DOHH2 (cell line): ENCODE measurements around the gene TNRC6C.

Experiments
- H3F3A ChIP-seq: fragments of 200-600 bp; sonication (generic), shearing (Covaris generic); 2 replicates; pipeline ENCODE4 v1.6.0; 2016; ENCODE audit warnings: antibody characterized with exemption, mild to moderate bottlenecking; ENCODE audit not compliant: control insufficient read depth, insufficient read depth
- H3K27ac ChIP-seq: fragments of 200-600 bp; sonication (generic); 2 replicates; pipeline ENCODE4 v1.5.1; 2014; ENCODE audit warnings: low read depth, mild to moderate bottlenecking, low read length, moderate library complexity
- H3K27me3 ChIP-seq: fragments of 200-600 bp; sonication (generic); 2 replicates; pipeline ENCODE4 v1.6.1; 2014; ENCODE audit warnings: mild to moderate bottlenecking, low read length, mixed read lengths; ENCODE audit not compliant: control insufficient read depth
- H3K36me3 ChIP-seq: fragments of 200-600 bp; sonication (generic); 2 replicates; pipeline ENCODE4 v1.6.1; 2014; ENCODE audit warnings: mild to moderate bottlenecking, low read length, moderate library complexity, mixed read lengths; ENCODE audit not compliant: control insufficient read depth
- H3K4me1 ChIP-seq: fragments of 200-600 bp; sonication (generic); 2 replicates; pipeline ENCODE4 v1.6.1; 2014; ENCODE audit warnings: mild to moderate bottlenecking, low read length, mixed read lengths; ENCODE audit not compliant: control insufficient read depth
- H3K4me2 ChIP-seq: fragments of 200-600 bp; sonication (generic); 2 replicates; pipeline ENCODE4 v1.6.0; 2014; ENCODE audit warnings: mild to moderate bottlenecking, low read length, moderate library complexity
- H3K4me3 ChIP-seq: fragments of 200-600 bp; sonication (generic); 2 replicates; pipeline ENCODE4 v1.5.1; 2014; ENCODE audit warnings: mild to moderate bottlenecking, low read length, mixed read lengths
- H3K79me2 ChIP-seq: fragments of 200-600 bp; sonication (generic); 2 replicates; pipeline ENCODE4 v1.6.1; 2014; ENCODE audit warnings: mild to moderate bottlenecking, low read length, mixed read lengths; ENCODE audit not compliant: control insufficient read depth
- H3K9me2 ChIP-seq: fragments of 200-600 bp; sonication (generic); replicated peaks from 2 replicates; pipeline ENCODE4 v1.6.1; 2014; ENCODE audit warnings: mild to moderate bottlenecking, low read length, mixed read lengths; ENCODE audit not compliant: control insufficient read depth
- H3K9me3 ChIP-seq: fragments of 200-600 bp; sonication (generic); 2 replicates; pipeline ENCODE4 v1.6.1; 2014; ENCODE audit warnings: antibody characterized with exemption, low read length, mixed read lengths; ENCODE audit not compliant: control insufficient read depth, insufficient read depth
- H4K20me1 ChIP-seq: fragments of 200-600 bp; sonication (generic); 2 replicates; pipeline ENCODE4 v1.6.0; 2014; ENCODE audit warnings: low read depth, mild to moderate bottlenecking, antibody characterized with exemption, low read length, moderate library complexity; ENCODE audit not compliant: control insufficient read depth, insufficient read depth
- CTCF ChIP-seq: fragments of 200-600 bp; sonication (generic); IDR thresholded peaks from one replicate; pipeline ENCODE4 v1.5.1; 2014; ENCODE audit warnings: antibody characterized with exemption, mild to moderate bottlenecking, low read depth, low read length; ENCODE audit not compliant: poor library complexity, severe bottlenecking
- EZH2phosphoT487 ChIP-seq: fragments of 200-600 bp; sonication (generic); IDR thresholded peaks from 2 replicates; pipeline ENCODE4 v1.6.1; 2017; ENCODE audit warnings: borderline replicate concordance, mild to moderate bottlenecking, antibody characterized with exemption, low read length, moderate library complexity, mixed read lengths

Gene TNRC6C

GRCh38 chr17:77914385-77915254, 43.9 kb upstream of the TNRC6C start:
- Histone ChIP-seq H4K20me1 (no peaks in the 10 kb centered on the region), H3K4me2 (no peak overlapping the region), H3K79me2 (no peaks in the 10 kb centered on the region), H3K9me2 (no peaks in the 10 kb centered on the region), H3K27ac (no peak overlapping the region), H3K4me3 (no peak overlapping the region), H3K9me3 (no peaks in the 10 kb centered on the region), H3K4me1 (peaks cover 7% of the 10 kb centered on the region), H3K27me3 (peaks cover 35% of the 10 kb centered on the region), H3K36me3 (no peaks in the 10 kb centered on the region), H3F3A (no peaks in the 10 kb centered on the region; the same call in 1 of the 2 replicates)
- TF ChIP-seq CTCF (no peak), EZH2phosphoT487 (no peak)

- Histone ChIP-seq H3K9me3 (no peaks in the 10 kb centered on the region), H3K4me3 (no peak overlapping the region), H3K9me2 (no peaks in the 10 kb centered on the region), H4K20me1 (no peaks in the 10 kb centered on the region), H3K4me1 (peaks cover 7% of the 10 kb centered on the region), H3K36me3 (no peaks in the 10 kb centered on the region), H3K27me3 (peaks cover 35% of the 10 kb centered on the region), H3K79me2 (no peaks in the 10 kb centered on the region), H3F3A (no peaks in the 10 kb centered on the region; the same call in 1 of the 2 replicates), H3K4me2 (no peak overlapping the region), H3K27ac (no peak overlapping the region)
- TF ChIP-seq EZH2phosphoT487: no peak
- no peak for TF ChIP-seq CTCF
These were observed 42.9 kb upstream of the TNRC6C start for GRCh38 chr17:77915594-77916021.

GRCh38 chr17:77916264-77916663, 42.2 kb upstream of the TNRC6C start:
- no peak for TF ChIP-seq EZH2phosphoT487
- TF ChIP-seq CTCF: no peak
- H3K4me2 ChIP-seq: no peak overlapping the region
- peaks cover 7% of the 10 kb centered on the region for H3K4me1 ChIP-seq
- no peaks in the 10 kb centered on the region; the same call in 1 of the 2 replicates for H3F3A ChIP-seq
- no peaks in the 10 kb centered on the region for H3K9me3 ChIP-seq
- H3K4me3 ChIP-seq: no peak overlapping the region
- peaks cover 35% of the 10 kb centered on the region for H3K27me3 ChIP-seq
- H4K20me1 ChIP-seq: no peaks in the 10 kb centered on the region
- no peaks in the 10 kb centered on the region for H3K79me2 ChIP-seq
- H3K36me3 ChIP-seq: no peaks in the 10 kb centered on the region
- H3K9me2 ChIP-seq: no peaks in the 10 kb centered on the region
- no peak overlapping the region for H3K27ac ChIP-seq
